ENCODE measurements around the gene PLXNC1.
"Not testable (repeated sequence)": the region's sequence is repeated elsewhere in the genome, so short reads cannot be mapped to it uniquely, and the experiment has no call there.

PLXNC1 gene

DNA sequence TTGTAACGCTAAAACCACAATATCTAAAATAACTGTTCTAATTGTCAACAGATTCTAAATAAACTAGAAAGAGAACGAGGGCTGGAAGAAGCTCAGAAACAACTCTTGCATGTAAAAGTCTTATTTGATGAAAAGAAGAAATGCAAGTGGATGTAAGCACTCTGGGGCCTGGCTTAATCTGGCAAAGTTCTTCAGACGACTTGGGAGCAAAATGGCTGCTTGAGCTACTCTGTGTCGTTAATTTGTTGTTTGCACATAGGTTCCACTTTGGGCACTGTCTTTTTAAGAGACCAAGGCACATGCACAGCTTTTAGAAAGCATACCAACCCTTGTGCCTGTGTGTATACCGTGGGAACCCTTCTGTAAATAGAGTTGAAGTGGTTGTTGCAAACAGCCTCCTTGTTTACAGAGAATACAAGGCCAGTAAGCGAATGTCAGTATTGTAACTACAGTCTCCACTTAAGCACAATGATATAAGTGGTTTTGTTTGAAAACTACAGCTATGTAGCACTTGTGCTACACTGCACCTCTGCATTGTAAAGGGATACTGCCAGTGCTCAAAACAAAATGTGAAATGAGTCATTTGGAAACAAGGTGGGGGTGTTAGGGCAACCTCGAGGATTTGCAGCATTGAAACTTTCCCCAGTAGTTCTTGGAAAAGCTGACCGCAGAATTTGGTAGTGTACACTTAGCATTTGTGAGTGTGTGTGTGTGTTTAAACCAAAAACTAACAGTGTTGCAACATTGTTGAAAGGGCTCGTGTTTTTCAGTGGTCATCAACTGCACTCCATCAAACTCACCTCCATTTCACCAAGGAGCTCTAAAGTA, 157.0 kb downstream of the PLXNC1 start:
- DNase-seq: no peak

DNA sequence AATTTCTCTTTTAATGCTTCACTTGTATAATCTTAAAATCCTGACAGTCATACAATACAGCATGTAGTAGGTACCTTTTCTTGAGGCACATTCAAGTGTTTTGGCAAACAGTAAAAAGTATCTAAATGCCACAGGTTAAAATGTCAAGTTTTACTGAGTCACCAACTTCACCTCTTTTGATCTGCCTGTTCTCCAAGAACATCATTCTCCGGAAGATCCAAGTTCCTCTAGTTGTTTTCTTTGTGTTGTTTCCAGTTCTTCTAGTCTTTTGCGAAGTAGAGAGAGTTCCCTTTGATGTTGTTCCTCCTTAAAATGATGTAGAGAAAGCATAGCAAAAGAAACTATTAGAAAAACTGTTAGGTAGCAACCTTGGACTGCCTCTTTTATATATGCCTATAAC, 160.2 kb downstream of the PLXNC1 start:
- no peak for DNase-seq

DNA sequence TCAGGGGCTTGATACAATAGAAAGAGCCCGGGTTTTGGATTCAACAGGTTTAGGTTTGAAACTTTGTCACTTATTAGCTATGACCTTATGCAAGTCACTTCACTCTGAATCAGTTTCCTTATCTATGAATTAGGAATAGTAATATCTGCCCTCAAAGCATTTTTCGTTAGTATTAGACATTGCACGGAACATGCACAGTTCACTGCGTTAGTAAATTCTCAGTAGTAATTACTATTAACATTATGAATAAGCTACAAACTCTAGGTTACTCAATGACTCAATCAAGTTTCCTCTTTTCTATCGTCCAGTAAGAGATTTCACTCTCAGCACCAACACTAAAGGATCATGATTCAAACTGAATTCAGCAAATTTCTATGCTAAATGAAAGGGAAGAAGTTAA, 161.0 kb downstream of the PLXNC1 start:
- DNase-seq: no peak

DNA sequence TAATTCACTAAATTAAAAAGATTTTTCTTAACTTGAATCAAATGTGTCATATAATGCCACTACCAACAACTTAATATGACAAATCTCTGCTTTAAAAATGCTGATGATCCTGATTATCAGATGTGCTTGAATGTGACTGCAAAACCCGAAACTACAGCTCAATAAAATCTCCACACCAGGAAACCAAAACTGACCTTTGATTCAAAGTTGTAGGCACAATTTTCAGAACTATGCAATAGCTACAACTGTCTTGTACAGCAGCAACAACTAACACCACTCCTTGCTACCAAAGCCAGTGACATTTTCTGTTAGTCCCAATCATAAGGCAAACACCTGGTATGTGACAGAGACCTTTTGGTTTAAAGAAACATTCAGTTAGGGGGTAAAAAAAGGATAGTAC, 164.0 kb downstream of the PLXNC1 start:
- no peak for DNase-seq

DNA sequence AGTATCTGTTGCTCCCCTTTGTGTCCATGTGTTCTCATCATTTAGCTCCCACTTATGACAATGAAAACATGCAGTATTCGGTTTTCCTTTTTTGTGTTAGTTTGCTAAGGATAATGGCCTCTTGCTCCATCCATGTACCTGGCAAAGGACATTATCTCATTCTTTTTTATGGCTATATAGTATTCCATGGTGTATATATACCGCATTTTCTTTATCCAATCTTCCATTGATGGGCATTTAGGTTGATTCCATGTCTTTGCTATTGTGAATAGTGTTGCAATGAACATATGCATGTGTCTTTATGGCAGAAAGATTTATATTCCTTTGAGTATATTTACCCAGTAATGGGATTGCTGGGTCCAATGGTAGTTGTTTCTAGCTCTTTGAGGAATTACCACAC, 168.2 kb downstream of the PLXNC1 start:
- not testable (repeated sequence) for DNase-seq

DNA sequence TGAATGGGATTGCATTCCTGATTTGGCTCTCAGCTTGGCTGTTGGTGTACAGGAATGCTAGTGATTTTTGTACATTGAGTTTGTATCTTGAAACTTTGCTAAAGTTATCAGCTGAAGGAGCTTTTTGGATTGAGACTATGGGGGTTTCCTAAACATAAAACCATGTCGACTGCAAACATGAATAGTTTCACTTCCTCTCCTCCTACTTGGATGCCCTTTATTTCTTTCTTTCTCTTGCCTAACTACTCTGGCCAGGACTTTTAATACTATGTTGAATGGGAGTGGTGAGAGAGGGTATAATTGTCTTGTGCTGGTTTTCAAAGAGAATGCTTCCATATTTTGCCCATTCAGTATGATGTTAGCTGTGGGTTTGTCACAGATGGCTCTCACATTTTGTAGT, 169.8 kb downstream of the PLXNC1 start:
- no peak for DNase-seq

DNA sequence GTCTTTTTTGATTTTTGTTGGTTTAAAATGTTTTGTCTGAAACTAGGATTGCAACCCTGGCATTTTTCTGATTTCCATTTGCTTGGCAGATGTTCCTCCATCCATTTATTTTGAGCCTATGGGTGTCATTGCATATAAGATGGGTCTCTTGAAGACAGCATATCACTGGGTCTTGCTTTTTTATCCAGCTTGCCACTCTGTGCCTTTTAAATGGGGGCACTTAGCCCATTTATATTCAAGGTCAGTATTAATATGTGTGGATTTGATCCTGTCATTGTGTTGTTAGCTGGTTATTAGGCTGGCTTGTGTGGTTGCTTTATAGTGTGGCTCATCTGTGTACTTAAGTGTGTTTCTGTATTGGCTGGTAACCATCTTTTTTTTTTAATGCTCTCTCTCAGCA, 171.7 kb downstream of the PLXNC1 start:
- no peak for DNase-seq

DNA sequence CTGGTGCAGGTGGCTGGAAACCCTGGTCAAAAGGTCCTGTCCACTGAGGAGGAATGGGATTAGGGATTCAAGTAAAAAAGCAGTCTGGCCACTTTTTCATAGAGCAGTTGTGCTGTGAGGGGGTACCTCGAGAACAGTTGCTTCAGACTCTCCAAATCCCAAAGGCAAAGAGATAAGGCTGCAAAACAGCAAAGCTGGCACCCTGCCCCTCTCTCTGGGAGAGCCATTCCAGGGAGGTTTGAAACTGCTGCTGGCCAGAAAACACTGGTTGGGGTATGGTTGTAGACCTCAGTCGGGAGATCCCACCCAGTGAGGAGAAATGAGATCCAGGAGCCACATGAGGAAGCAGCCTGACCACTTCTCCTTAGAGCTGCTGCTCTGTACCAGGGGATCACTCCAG, 174.0 kb downstream of the PLXNC1 start:
- DNase-seq: no peak

DNA sequence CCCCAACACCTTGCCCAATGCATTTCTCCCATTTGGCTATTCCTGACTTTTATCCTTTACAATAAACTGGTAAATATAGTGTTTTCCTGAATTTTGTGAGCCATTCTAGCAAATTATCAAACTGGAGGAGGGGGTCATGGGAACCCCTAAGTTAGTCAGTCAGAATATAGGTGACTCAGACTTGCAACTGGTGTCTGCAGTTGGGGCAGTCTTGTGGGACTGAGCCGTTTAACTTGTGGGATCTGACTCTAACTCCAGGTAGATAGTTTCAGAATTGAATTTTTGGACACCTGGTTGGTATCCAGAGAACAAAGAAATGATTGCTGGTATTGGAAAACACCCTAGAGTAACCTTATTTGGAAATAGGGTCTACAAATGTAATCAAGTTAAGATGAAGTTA, 177.9 kb downstream of the PLXNC1 start:
- DNase-seq: no peak

DNA sequence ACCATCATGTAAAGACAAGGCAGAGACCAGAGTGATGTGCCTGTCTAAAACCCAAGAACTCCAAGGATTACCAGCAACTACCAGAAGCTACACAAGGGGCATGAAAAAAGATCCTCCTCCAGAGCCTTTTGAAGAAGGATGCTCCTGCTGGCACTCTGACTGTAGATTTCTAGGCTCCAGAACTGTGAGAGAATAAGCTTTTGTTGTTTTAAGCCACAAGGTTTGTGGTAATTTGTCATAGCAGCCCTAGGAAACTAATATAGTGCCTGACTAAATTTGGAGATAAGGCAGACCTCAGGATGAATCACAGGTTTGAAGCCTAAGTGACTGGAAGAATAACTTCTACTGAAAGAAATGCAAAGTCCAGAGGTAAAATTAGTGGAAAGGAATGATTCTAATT, 178.3 kb downstream of the PLXNC1 start:
- no peak for DNase-seq

DNA sequence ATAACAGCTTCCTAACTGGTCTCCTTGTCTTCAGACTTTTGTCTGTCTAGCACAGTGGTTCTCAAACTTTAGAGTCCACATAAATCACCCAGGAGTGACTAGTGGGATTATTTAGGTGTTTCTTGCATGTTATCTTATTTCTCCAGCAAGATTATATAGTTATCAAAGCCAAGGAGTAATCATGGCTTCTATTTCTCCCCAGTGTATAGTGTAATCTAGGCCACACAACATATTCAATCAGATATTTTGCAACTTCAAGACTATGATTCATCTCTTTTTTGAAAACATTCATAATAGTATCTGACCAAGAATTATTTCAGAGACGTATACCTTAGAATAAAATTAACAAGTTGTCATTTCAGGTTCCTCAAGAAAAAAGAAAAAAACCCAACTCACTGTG, 179.4 kb downstream of the PLXNC1 start:
- no peak for DNase-seq

DNA sequence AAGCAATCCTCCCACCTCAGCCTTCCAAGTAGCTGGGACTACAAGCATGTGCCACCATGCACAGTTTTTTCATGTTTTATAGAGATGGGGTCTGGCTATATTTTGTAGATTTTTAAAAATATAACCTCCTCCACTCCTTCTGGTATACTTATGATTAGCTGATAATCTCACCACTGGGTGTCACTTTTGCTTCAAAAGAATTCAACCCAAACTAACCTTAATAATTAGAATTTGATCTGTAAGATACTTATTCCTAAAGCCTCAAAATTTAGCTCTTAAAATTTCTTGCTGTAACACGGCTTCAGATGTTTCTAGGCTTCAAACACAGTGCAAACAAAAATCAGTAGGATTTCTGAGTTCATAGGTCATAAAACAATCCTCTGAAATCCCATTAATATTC, 181.0 kb downstream of the PLXNC1 start:
- no peak for DNase-seq

DNA sequence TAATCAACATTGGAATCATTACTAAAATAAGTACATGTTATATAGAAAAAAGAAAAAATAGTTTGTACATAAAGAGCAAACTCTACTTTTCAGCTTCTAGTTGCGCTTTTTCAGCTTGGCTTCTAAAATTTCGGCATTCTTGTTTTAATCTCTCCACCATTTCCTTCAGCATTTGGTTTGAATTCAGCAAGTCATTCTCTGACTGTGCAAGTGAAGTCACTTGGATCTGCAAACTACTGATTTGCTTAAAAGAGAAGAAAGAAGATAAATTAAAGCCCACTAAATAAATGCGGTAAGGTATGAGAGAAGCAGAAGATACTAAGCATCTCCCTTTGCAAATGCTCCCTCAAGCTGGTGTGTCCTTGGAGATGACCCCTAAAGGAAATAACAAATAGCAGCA, 185.0 kb downstream of the PLXNC1 start:
- no peak for DNase-seq

DNA sequence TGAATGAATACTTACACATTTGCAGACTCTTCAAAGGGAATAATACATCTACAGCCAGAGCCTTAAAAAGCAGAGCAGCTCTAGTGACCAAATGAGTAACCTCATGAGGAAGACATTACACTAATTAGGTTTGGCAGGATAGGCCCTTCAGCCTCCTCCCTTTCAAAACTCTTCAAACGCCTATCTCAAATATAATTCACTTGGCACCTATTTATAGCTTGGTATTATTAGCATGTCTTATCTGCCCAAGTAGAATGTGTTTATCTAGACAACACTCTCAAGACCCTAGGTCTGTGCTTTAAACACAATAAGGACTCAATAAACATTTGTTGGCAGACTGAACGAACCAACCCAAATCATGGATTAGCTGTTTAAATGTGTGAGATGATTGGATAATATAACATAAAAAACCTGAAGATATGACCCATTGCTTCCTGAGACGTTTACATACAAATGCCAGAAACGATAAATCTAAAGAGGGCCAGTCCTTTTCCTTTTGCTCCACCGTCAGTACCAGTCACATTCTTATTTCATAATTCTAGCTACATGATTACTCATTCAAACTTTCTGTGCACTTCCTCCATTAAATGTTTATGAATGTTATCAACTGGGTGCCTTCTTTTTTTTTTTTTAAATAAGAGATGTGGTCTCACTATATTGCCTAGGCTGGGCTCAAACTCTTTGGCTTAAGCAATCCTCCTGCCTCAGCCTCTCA, 188.0 kb downstream of the PLXNC1 start:
- DNase-seq: no peak

DNA sequence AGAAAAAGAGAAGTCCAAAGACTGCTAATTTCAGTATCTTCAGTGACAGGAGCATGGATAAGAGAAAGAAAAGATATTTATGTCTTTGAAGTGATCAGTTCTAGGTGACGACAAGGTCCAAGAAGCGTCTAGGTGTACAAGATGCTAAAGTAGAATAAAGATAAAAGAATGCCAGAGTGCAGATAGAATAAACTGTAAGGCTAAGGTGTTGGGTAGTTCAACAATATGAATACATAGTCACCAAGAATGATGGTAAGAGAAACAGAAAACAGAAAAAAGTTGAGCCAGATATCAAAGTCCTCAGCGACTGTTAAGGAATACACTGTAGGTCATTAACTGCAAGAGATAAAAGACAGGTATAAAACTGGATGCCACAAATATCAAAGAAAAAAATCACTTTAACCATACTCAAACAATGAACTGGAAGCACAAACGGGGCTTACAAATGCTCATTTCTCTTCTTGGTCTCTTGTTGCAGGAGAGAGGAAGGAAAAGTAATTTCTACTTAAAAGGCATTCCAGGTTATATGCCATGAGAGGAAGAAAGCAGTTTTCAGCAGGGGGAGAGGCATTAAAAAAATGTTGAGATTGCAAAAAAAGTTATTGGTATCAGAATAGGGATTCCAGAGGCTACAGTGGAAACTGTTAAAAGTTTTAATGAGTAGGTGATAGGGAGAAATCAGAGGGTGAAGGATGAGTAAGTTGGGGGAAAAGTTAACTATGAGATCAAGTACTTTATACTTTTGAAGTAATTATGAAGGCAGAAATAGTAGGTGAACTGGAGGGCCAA, 189.8 kb downstream of the PLXNC1 start:
- no peak for DNase-seq

DNA sequence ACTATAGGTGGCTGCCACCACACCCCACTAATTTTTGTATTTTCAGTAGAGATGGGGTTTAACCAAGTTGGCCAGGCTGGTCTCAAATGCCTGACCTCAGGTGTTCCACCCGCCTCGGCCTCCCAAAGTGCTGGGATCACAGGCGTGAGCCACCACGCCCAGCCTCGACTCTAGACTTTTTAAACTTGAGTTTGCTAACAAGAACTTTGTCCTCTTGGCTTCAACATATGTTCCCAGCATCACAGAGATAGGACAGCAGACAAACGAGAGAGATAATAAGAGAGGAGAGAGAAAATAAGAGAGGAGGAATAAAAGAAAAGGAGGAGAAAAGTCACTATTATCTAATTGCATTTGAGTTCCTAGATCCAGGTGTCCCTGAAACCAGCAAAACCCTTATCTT, 192.2 kb downstream of the PLXNC1 start:
- no peak for DNase-seq

DNA sequence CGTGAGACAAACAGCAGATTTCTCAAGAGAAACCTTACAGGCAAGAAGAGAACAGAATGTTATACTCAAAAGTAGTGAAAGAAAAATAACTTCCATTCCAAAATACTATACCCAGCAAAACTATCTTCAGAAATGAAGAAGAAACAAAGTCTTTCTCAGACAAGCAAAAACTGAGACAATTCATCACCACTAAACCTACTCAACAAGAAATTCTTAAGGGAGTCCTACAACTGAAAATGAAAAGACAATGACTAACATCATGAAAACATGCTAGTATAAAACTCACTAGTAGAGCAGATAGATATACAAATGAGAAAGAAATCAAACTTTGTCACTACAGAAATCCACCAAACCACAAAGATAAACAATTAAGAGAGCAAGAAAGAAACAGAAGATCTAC, 204.8 kb downstream of the PLXNC1 start:
- no peak for DNase-seq

All from CD4-positive, alpha-beta T cell treated with Interferon gamma for 1 hour (primary cell).